ENCODE measurements around the gene RNASEH2A. TPM values are rescaled to one million over a fixed set of nuclear protein-coding genes. Genes with fewer than 3 reads are reported as not detected.

The RNASEH2A gene
- total and polyA plus RNA-seq, 2 of the 4 experiments (the other 2 are of a cell fraction) = 34.9 to 44.6 TPM

GRCh38 chr19:12821761-12822160 lies 15.4 kb downstream of the RNASEH2A start:
- Histone ChIP-seq H3K36me3 (ENCODE audit: control insufficient read depth, insufficient read depth, low read length) (no peaks in the 10 kb centered on the region), H3K27me3 (ENCODE audit: control insufficient read depth, insufficient read depth, low read length) (no peaks in the 10 kb centered on the region), H4K8ac (ENCODE audit: low read depth in 2 of 2, low read length in 2 of 2) (no peak overlapping the region), H3K79me1 (ENCODE audit: low read depth in 1 of 2, low read length in 2 of 2) (no peaks in the 10 kb centered on the region), H3K4me2 (ENCODE audit: low read depth, low read length) (no peak overlapping the region), H3K4me3 (ENCODE audit: insufficient read depth, low read depth, low read length) (no peak overlapping the region), H3K23ac (ENCODE audit: low read depth, low read length) (no peak overlapping the region), H3K27ac (ENCODE audit: insufficient read depth, low read length) (no peak overlapping the region), H2BK15ac (ENCODE audit: low read depth, low read length) (no peak overlapping the region), H2BK5ac (ENCODE audit: low read depth, low read length, poor library complexity, severe bottlenecking) (no peak overlapping the region), H2AFZ (replicated peaks; ENCODE audit: low read length, poor library complexity) (no peak overlapping the region), H3K4me1 (ENCODE audit: control insufficient read depth, insufficient read depth, low read length) (no peaks in the 10 kb centered on the region), H3K4ac (ENCODE audit: low read depth, low read length) (no peak overlapping the region), H2BK20ac (ENCODE audit: low read depth, low read length) (no peak overlapping the region), H2BK120ac (ENCODE audit: low read depth, low read length) (no peak overlapping the region), H4K91ac (ENCODE audit: insufficient read depth, low read depth, low read length) (no peak overlapping the region), H4K5ac (ENCODE audit: low read depth, low read length) (no peak overlapping the region), H3K9ac (ENCODE audit: low read depth, low read length) (no peak overlapping the region), H2AK9ac (replicated peaks; ENCODE audit: low read depth, low read length, poor library complexity) (no peak overlapping the region), H3K14ac (replicated peaks; ENCODE audit: low read depth, low read length) (no peak overlapping the region), H3K9me1 (ENCODE audit: insufficient read depth, low read length) (no peaks in the 10 kb centered on the region), H3K56ac (ENCODE audit: extremely low read depth, insufficient read depth, low read length) (no peak overlapping the region), H2AK5ac (ENCODE audit: low read depth, low read length) (no peak overlapping the region), H4K20me1 (ENCODE audit: insufficient read depth, low read length) (no peaks in the 10 kb centered on the region), H3K9me3 (ENCODE audit: control insufficient read depth, insufficient read depth, low read length) (no peaks in the 10 kb centered on the region), H3K18ac (ENCODE audit: low read depth, low read length) (no peak overlapping the region)
- intact Hi-C loops (cut with micrococcal nuclease) (no loop called here), dilution Hi-C loops (cut with HindIII; ENCODE audit: low sequenced_read_pairs, unreplicated experiment) (no loop called here), in situ Hi-C loops (cut with MboI; ENCODE audit: low sequenced_read_pairs) (no loop called here)
- DNase-seq (no peak), ATAC-seq (ENCODE audit: low read depth) (no peak)
- CTCF ChIA-PET = interaction anchor here (1.4 kb wide), 1 partner anchor 26 kb away, joined by 3 read pairs; no protein-coding TSS in a partner anchor
- POLR2A ChIA-PET (ENCODE audit: unreplicated experiment) = no interaction called here
- no peak for TF ChIP-seq MAZ (IDR thresholded peaks at IDR 0.05; ENCODE audit: borderline replicate concordance, low read depth, low read length)
- no peak for TF ChIP-seq NFE2L2 (IDR thresholded peaks at IDR 0.05; ENCODE audit: low read depth, low read length)
- no peak for TF ChIP-seq FOS (IDR thresholded peaks at IDR 0.05; ENCODE audit: low read depth, low read length)
- TF ChIP-seq RFX5 (IDR thresholded peaks at IDR 0.05; ENCODE audit: low read depth, low read length) = no peak
- TF ChIP-seq, protein P1, sequence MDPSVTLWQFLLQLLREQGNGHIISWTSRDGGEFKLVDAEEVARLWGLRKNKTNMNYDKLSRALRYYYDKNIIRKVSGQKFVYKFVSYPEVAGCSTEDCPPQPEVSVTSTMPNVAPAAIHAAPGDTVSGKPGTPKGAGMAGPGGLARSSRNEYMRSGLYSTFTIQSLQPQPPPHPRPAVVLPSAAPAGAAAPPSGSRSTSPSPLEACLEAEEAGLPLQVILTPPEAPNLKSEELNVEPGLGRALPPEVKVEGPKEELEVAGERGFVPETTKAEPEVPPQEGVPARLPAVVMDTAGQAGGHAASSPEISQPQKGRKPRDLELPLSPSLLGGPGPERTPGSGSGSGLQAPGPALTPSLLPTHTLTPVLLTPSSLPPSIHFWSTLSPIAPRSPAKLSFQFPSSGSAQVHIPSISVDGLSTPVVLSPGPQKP (IDR thresholded peaks at IDR 0.05; ENCODE audit: borderline replicate concordance, low read depth, low read length) = no peak
- no peak for TF ChIP-seq POLR2A (IDR thresholded peaks at IDR 0.05; ENCODE audit: low read depth, low read length)
- no peak for TF ChIP-seq CTCF (conservative IDR thresholded peaks at IDR 0.05; ENCODE audit: low read depth, low read length)
- no peak for TF ChIP-seq CEBPB (IDR thresholded peaks at IDR 0.05; ENCODE audit: low read depth, low read length)
- no peak for TF ChIP-seq MAFK (IDR thresholded peaks at IDR 0.05; ENCODE audit: low read depth, low read length)
- TF ChIP-seq RCOR1 (IDR thresholded peaks at IDR 0.05; ENCODE audit: insufficient replicate concordance, low read length) = no peak
- TF ChIP-seq RAD21 (IDR thresholded peaks at IDR 0.05; ENCODE audit: low read length) = no peak
- TF ChIP-seq, protein P2, sequence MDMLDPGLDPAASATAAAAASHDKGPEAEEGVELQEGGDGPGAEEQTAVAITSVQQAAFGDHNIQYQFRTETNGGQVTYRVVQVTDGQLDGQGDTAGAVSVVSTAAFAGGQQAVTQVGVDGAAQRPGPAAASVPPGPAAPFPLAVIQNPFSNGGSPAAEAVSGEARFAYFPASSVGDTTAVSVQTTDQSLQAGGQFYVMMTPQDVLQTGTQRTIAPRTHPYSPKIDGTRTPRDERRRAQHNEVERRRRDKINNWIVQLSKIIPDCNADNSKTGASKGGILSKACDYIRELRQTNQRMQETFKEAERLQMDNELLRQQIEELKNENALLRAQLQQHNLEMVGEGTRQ (IDR thresholded peaks at IDR 0.05; ENCODE audit: low read depth, low read length) = no peak
- 50% methylated on average over 1 of the region's 2 CpGs; no CpG with 5 or more reads in 1 of the 2 experiments for WGBS, 2 experiments (ENCODE audit: extremely low coverage in 2 of 2, insufficient read length in 1 of 2)
- no TSS peak for BruUV-seq (replicated peaks)
